WTC11 (cell line): ENCODE results near the gene SUPT3H.

ENCODE experiments used
- AFF4 ChIP-seq: sonication (generic); formaldehyde crosslinking; IDR thresholded peaks from 2 replicates; pipeline ENCODE4 v1.8.1; 2023; ENCODE audit warnings: mild to moderate bottlenecking, missing genetic modification reagents, borderline replicate concordance
- ATF3 ChIP-seq: sonication (generic); formaldehyde crosslinking; conservative IDR thresholded peaks from 2 replicates; pipeline ENCODE4 v1.8.1; 2022; ENCODE audit warnings: mild to moderate bottlenecking, missing genetic modification reagents
- CREB1 ChIP-seq: sonication (generic); formaldehyde crosslinking; IDR thresholded peaks from 2 replicates; pipeline ENCODE4 v1.8.0; 2023; ENCODE audit warnings: mild to moderate bottlenecking, missing genetic modification reagents
- E2F1 ChIP-seq: sonication (generic); formaldehyde crosslinking; IDR thresholded peaks from 2 replicates; pipeline ENCODE4 v1.8.0; 2022; ENCODE audit warnings: mild to moderate bottlenecking, missing genetic modification reagents
- E2F4 ChIP-seq: sonication (generic); formaldehyde crosslinking; IDR thresholded peaks from 2 replicates; pipeline ENCODE4 v1.8.1; 2022; ENCODE audit warnings: low read depth, mild to moderate bottlenecking, moderate library complexity, missing genetic modification reagents, borderline replicate concordance
- FOXP4 ChIP-seq: sonication (generic); formaldehyde crosslinking; IDR thresholded peaks from 2 replicates; pipeline ENCODE4 v1.8.0; 2022; ENCODE audit warnings: mild to moderate bottlenecking, missing genetic modification reagents
- MAX ChIP-seq: sonication (generic); formaldehyde crosslinking; IDR thresholded peaks from 2 replicates; pipeline ENCODE4 v1.8.0; 2022; ENCODE audit warnings: mild to moderate bottlenecking, missing genetic modification reagents
- RELA ChIP-seq: sonication (generic); formaldehyde crosslinking; IDR thresholded peaks from 2 replicates; pipeline ENCODE4 v1.8.1; 2022; ENCODE audit warnings: missing genetic modification reagents, mild to moderate bottlenecking, borderline replicate concordance
- TEAD4 ChIP-seq: sonication (generic); formaldehyde crosslinking; IDR thresholded peaks from 2 replicates; pipeline ENCODE4 v1.8.0; 2022; ENCODE audit warnings: mild to moderate bottlenecking, missing genetic modification reagents
- USF2 ChIP-seq: sonication (generic); formaldehyde crosslinking; IDR thresholded peaks from 2 replicates; pipeline ENCODE4 v1.8.1; 2023; ENCODE audit warnings: mild to moderate bottlenecking, missing genetic modification reagents, moderate library complexity
- ZNF138 ChIP-seq: sonication (generic); formaldehyde crosslinking; conservative IDR thresholded peaks from 2 replicates; pipeline ENCODE4 v1.8.1; 2022; ENCODE audit warnings: mild to moderate bottlenecking, moderate library complexity, missing genetic modification reagents
- TF ChIP-seq, protein P1 (sequence below): fragments of 200-600 bp; IDR thresholded peaks from 2 replicates; pipeline ENCODE4 v1.8.0; 2022; ENCODE audit warnings: antibody characterized with exemption
- TF ChIP-seq, protein P2 (sequence below): sonication (generic); formaldehyde crosslinking; IDR thresholded peaks from 2 replicates; pipeline ENCODE4 v1.8.1; 2022; ENCODE audit warnings: low read depth, missing genetic modification reagents, borderline replicate concordance

- no peak for TF ChIP-seq AFF4 (CRISPR knock-in tag)
- TF ChIP-seq, protein P1, sequence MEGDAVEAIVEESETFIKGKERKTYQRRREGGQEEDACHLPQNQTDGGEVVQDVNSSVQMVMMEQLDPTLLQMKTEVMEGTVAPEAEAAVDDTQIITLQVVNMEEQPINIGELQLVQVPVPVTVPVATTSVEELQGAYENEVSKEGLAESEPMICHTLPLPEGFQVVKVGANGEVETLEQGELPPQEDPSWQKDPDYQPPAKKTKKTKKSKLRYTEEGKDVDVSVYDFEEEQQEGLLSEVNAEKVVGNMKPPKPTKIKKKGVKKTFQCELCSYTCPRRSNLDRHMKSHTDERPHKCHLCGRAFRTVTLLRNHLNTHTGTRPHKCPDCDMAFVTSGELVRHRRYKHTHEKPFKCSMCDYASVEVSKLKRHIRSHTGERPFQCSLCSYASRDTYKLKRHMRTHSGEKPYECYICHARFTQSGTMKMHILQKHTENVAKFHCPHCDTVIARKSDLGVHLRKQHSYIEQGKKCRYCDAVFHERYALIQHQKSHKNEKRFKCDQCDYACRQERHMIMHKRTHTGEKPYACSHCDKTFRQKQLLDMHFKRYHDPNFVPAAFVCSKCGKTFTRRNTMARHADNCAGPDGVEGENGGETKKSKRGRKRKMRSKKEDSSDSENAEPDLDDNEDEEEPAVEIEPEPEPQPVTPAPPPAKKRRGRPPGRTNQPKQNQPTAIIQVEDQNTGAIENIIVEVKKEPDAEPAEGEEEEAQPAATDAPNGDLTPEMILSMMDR = no peak
- TF ChIP-seq, protein P2, sequence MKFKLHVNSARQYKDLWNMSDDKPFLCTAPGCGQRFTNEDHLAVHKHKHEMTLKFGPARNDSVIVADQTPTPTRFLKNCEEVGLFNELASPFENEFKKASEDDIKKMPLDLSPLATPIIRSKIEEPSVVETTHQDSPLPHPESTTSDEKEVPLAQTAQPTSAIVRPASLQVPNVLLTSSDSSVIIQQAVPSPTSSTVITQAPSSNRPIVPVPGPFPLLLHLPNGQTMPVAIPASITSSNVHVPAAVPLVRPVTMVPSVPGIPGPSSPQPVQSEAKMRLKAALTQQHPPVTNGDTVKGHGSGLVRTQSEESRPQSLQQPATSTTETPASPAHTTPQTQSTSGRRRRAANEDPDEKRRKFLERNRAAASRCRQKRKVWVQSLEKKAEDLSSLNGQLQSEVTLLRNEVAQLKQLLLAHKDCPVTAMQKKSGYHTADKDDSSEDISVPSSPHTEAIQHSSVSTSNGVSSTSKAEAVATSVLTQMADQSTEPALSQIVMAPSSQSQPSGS (CRISPR knock-in tag) = no peak
- no peak for TF ChIP-seq CREB1 (CRISPR knock-in tag)
- no peak for TF ChIP-seq TEAD4 (CRISPR knock-in tag)
- TF ChIP-seq E2F1 = no peak
- no peak for TF ChIP-seq USF2 (CRISPR knock-in tag)
- TF ChIP-seq MAX (CRISPR knock-in tag) = no peak
- TF ChIP-seq FOXP4 (CRISPR knock-in tag) = no peak
- no peak for TF ChIP-seq ZNF138 (CRISPR knock-in tag)
- no peak for TF ChIP-seq E2F4 (CRISPR knock-in tag)
- no peak for TF ChIP-seq RELA (CRISPR knock-in tag)
- no peak for TF ChIP-seq ATF3
Measured at GRCh38 chr6:44897316-44897715, 480.4 kb downstream of the SUPT3H start.
